Erythroblast (primary cell): ENCODE results near the gene NSUN7.
"Not testable (repeated sequence)": the region's sequence is repeated elsewhere in the genome, so short reads cannot be mapped to it uniquely, and the experiment has no call there.

Source experiments
- DNase-seq, 2 experiments: peaks; one replicate each; lab custom pipeline; 2025; lab: John Stamatoyannopoulos, UW
- GATA1 ChIP-seq: IDR thresholded peaks from 2 replicates; pipeline ENCODE4 v1.6.1; 2011; ENCODE audit warnings: low read depth, mild to moderate bottlenecking, control low read depth, low read length, moderate library complexity
- POLR2A ChIP-seq: IDR thresholded peaks from 2 replicates; pipeline ENCODE4 v1.6.1; 2011; ENCODE audit warnings: mild to moderate bottlenecking, low read length

NSUN7 gene

GRCh38 chr4:40755616-40756015 lies 5.9 kb downstream of the NSUN7 start:
- TF ChIP-seq POLR2A, result no peak
- no peak for TF ChIP-seq GATA1

DNA sequence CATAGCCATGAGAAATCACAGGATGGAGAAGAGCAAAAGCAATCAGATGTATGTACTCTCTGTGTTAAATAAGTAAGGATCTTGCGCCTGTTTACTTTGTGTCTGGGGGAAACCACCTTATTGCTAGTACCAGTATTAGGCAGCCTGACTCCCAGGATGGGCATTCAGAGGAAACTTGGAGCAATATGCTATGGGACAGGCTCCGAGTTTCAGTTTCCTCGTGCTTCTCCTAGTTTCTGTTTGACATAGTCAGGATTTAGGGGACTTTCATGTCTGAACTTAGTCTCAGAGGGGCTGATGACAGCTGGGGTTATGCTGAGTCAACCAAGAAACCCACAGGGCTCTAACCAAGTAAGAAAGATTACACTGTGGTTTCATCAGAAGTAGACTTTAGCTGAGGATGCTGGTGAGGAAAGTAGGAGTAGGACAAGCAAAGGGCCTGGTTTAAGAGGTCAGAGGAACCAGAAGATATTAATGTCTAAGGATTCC lies 13.5 kb downstream of the NSUN7 start:
- TF ChIP-seq GATA1, result no peak
- no peak for TF ChIP-seq POLR2A
- peak in 1 of 2 experiments; percentile 37 for DNase-seq

More at GRCh38 chr4:40755616-40756015, 5.9 kb downstream of the NSUN7 start:
- DNase-seq, result no peak

DNA sequence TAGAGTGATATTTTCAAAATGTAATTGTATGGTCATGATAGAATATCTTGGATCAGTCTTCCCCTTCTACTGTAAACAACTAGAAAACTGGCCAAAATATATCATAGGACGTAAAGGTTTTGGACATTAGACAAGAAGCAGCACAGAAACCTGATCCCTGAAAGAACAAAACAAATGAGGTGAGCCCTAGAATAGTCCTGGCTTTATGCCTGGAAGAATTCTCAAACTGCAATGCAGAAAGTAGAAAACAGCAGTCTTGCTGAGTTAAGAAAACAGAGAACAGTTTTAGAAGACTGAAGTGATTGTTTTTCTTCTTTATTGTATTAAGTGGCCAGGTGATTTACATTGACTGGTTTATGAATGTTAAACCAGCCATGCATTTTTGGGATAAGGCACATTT lies 19.5 kb downstream of the NSUN7 start:
- no peak for DNase-seq
- TF ChIP-seq POLR2A (no peak), GATA1 (no peak)

- no peak for DNase-seq
- TF ChIP-seq POLR2A (no peak), GATA1 (no peak)
Measured at GRCh38 chr4:40778090-40778489, 28.3 kb downstream of the NSUN7 start.

DNA sequence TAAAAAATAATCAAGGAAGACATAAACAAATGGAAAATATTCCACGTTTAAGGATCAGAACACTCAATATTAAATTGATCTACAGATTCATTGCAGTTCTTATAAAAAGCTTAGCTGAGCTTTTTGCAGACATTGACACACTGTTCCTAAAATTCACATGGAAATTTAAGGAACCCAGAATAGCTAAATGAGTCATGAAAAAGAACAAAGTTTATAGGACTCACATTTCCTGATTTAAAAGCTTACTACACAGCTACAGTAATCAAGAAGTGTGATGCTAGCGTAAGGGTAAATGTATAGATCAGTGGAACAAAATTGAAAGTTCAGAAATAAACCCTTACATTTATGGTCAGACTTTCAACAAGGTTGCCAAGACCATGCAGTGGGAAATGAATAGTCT lies 33.1 kb downstream of the NSUN7 start:
- no peak for TF ChIP-seq POLR2A
- TF ChIP-seq GATA1, result no peak
- DNase-seq, result no peak

GRCh38 chr4:40785727-40786126 lies 36.0 kb downstream of the NSUN7 start:
- TF ChIP-seq POLR2A (no peak), GATA1 (no peak)
- DNase-seq, result no peak

GRCh38 chr4:40788331-40788730 lies 38.6 kb downstream of the NSUN7 start:
- no peak for DNase-seq
- TF ChIP-seq GATA1 (no peak), POLR2A (no peak)

DNA sequence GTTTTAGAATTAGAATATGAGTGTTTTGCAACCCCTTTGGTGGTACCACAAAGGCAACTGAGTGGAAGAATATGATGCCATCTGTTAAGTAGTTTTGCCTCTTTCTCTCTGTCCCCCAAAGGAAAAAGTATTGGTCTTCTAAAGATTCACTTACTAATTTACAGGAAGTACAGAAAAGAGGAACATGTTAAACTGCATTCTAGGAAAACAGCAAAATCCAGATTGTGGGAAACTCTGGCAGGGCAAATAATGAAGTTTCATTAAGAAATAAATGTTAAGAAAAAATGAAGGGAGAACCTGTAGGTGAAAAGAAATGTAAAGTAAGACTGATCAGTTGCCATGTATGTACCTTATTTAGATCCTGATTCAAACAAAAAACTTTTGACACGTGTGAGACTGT lies 39.3 kb downstream of the NSUN7 start:
- TF ChIP-seq GATA1 (no peak), POLR2A (no peak)
- no peak for DNase-seq

- DNase-seq, result no peak
- TF ChIP-seq GATA1 (no peak), POLR2A (no peak)
Measured at GRCh38 chr4:40789771-40790170, 40.0 kb downstream of the NSUN7 start.

- TF ChIP-seq GATA1, result no peak
- TF ChIP-seq POLR2A, result no peak
- DNase-seq, result no peak
Measured at GRCh38 chr4:40800064-40800463, 50.3 kb downstream of the NSUN7 start.

GRCh38 chr4:40804598-40804997 lies 54.8 kb downstream of the NSUN7 start:
- DNase-seq, result no peak
- TF ChIP-seq GATA1 (no peak), POLR2A (no peak)

GRCh38 chr4:40808926-40809457 lies 59.2 kb downstream of the NSUN7 start:
- no peak for TF ChIP-seq GATA1
- TF ChIP-seq POLR2A, result no peak
- DNase-seq, result no peak

DNA sequence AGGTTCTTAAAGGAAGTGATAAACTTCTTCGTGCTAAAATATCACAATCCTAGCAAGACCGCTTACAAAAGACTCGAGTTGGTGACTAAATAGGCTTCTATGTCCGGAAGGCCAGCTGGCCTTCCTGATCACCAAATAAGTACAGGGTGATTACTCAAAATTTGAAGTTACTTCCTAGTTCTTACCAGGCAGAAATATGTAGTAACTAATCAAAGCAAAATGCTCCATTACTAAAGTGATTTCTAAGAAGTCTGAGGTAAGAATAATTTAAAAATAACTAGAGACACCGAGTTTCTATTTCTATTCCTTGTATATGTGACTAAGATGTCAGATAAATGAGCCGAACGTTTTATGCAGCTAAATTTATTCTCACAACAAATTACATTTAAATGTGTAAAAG lies 62.2 kb downstream of the NSUN7 start:
- TF ChIP-seq POLR2A, result no peak
- no peak for TF ChIP-seq GATA1
- DNase-seq, result no peak

GRCh38 chr4:40812386-40812785 lies 62.6 kb downstream of the NSUN7 start:
- TF ChIP-seq POLR2A (no peak), GATA1 (no peak)
- DNase-seq, result no peak

DNA sequence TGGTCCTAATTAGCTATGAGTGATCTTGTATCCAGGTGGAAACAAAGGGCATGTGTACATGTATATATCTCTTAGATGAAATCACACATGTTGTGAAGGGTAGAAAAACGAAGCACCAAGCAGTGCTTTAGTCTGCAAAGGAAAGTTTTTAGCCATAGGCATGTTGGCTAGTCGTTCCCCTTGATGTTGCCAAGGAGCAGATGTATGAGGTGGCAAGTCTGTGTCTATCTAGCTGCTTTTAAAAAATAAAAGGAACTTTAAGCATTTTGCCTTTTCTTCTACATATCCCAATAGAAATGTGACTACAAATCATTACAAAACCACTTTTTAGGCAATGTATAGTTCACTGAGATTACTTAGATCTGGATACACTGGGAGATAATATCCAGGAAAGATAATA lies 63.1 kb downstream of the NSUN7 start:
- TF ChIP-seq GATA1 (no peak), POLR2A (no peak)
- no peak for DNase-seq

DNA sequence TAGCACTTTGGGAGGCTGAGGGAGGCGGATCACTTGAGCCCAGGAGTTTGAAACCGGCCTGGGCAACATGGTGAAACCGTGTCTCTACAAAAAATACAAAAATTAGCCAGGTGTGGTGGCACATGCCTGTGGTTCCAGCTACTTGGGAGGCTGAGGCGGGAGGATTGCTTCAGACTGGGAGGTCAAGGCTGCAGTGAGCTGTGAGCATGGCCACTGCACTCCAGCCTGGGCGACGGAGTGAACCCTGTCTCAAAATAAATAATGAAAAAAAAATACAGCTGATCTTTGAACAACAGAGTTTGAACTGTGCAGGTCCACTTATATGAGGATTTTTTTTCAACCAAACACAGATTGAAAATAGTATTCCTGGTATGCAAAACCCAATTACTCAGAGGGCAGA lies 67.4 kb downstream of the NSUN7 start:
- not testable (repeated sequence) for DNase-seq
